Subcutaneous abdominal adipose tissue (tissue), 5 donors: ENCODE results near the gene FXYD2.

Experiments
- H3K27ac ChIP-seq: one replicate; pipeline ENCODE4 v1.7.0; 2013; ENCODE audit warnings: low read depth, mild to moderate bottlenecking, inconsistent platforms, low read length, moderate library complexity
- H3K27me3 ChIP-seq, 5 donors: one replicate each; pipeline ENCODE4 v1.7.0; 2013; ENCODE audit warnings: low read length in 5 of 5, inconsistent platforms in 1 of 5; ENCODE audit not compliant: control insufficient read depth in 5 of 5, insufficient read depth in 4 of 5
- H3K36me3 ChIP-seq, 5 donors: one replicate each; pipeline ENCODE4 v1.7.0; 2013; ENCODE audit warnings: low read length in 5 of 5; ENCODE audit not compliant: control insufficient read depth in 5 of 5, insufficient read depth in 5 of 5
- H3K4me1 ChIP-seq, 5 donors: one replicate each; pipeline ENCODE4 v1.7.0; 2013; ENCODE audit warnings: low read length in 5 of 5, mild to moderate bottlenecking in 3 of 5, moderate library complexity in 1 of 5; ENCODE audit not compliant: control insufficient read depth in 5 of 5, insufficient read depth in 5 of 5
- H3K4me3 ChIP-seq, 5 donors: one replicate each; pipeline ENCODE4 v1.7.0; 2013; ENCODE audit warnings: low read length in 5 of 5, low read depth in 1 of 5
- H3K9ac ChIP-seq, 5 donors: one replicate each; pipeline ENCODE4 v1.7.0; 2013; ENCODE audit warnings: low read length in 5 of 5, mild to moderate bottlenecking in 4 of 5, moderate library complexity in 3 of 5
- H3K9me3 ChIP-seq, 5 donors: one replicate each; pipeline ENCODE4 v1.7.0; 2013; ENCODE audit warnings: low read length in 5 of 5; ENCODE audit not compliant: control insufficient read depth in 5 of 5
- donor health status: healthy.
- donor health status: healthy.
- donor health status: healthy.
- donor health status: healthy.
- donor health status: healthy.

FXYD2 gene

DNA sequence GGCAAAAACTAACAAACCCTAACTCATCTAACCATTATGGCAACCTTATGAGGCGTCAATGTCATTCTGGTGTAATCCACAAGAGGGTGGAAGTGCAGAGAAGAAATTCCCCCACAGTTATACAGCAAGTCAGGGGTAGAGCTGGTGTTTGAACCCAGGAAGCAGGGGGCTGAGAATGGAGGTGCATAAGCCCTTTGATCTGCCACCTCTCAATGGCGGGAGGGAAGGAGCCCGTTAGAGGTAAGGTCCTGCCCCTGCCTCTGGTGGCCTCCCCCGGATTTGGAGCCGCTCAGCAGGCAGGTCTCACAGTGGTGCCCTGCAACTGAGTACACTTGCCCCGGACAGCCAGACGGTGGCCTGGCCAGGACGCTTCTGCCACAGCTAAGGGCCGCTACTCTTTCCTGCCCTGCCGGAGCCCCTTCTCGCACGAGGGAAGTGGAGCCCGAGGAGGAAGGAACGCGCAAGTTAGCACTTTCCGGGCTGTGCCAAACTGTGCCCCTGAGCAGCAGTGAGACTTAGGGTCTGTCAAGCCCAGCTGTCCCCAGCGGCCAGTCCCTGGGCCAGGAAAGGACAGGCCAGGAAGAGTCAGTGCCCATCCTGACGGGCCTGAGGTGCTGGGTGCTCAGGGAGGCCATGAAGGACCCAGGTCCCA is 1.1 kb downstream of the FXYD2 start:
- no peaks in the 10 kb centered on the region for H3K9me3 ChIP-seq
- peaks cover 0 to 20% (median 4%) of the 10 kb centered on the region in 5 donors for H3K27me3 ChIP-seq
- peak overlapping the region; percentile 72 for H3K27ac ChIP-seq
- peaks cover 10 to 51% (median 40%) of the 10 kb centered on the region in 5 donors for H3K4me1 ChIP-seq
- H3K9ac ChIP-seq = peak overlapping the region in 3 of 5 donors; percentile 44 to 56 (median 46)
- H3K4me3 ChIP-seq = no peak overlapping the region
- H3K36me3 ChIP-seq = no peaks in the 10 kb centered on the region

DNA sequence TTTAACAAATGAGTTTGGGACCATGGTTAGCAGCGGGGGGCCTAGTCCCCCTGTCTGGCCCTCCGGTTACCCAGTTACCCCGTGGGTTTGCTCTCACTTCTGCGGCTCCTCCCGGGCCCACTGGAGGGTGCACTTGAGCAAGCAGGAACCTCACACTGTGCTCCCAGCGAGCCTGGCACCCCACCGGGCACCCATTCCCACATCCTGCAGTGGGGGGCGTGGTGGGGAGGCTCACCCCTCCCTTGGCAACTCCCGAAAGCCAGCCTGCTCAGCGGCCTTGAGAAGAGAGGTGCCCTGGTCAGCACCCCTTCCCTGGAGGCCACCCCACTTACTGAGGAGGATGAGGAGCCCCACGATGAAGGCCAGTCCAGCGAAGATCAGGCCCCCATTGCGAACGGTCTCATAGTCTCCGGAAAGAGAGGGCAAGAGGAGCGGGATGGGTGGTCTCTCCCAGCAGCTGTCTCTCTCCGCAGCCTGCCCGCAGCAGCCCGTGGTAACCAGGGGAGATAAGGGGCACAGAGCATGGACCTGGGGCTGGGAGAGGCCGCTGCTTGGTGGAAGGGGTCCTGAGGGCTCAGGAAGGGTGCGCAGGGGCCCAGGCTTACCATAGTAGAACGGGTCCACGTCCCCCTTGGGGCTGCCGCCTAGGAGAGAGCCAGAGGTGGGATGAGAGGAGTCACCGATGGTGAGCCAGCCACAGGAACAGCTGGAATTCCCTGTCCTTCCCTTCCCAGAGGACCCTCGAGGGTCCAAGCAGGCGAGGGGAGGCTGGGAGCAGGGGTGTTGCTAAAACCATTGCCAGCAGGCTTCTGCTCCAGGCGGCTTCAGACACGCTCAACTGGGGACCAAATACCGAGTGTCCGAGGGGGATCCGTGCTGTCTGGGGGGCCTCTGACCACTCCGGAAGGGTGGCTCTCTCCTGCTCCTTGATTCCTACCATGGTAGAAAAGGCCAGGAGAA is 2.2 kb downstream of the FXYD2 start:
- H3K27ac ChIP-seq = no peak overlapping the region
- H3K4me3 ChIP-seq = peak overlapping the region in 1 of 5 donors; percentile 7
- no peak overlapping the region for H3K9ac ChIP-seq
- H3K9me3 ChIP-seq = no peaks in the 10 kb centered on the region
- peaks cover 0 to 17% (median 4%) of the 10 kb centered on the region in 5 donors for H3K27me3 ChIP-seq
- H3K4me1 ChIP-seq = peaks cover 10 to 48% (median 41%) of the 10 kb centered on the region in 5 donors
- H3K36me3 ChIP-seq = no peaks in the 10 kb centered on the region

DNA sequence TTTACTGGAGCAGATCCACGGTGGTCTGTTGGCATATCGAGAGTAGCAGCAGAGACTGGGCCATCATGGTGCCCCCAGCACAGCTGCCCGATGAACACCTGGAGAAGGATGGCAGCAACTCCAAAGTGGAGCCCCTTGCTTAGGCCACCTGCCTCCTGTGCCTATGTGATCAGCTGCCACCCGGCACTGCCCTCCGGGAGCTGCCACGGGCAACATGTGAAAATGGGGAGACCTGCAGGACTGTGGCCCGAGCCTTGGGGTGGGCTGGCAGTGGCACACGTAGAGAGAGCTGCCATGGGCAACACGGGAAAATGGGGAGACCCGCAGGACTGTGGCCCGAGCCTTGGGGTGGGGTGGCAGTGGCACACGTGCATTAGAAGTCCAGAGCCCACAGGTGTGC is 3.1 kb downstream of the FXYD2 start:
- Histone ChIP-seq H3K4me3 (no peak overlapping the region), H3K9ac (no peak overlapping the region), H3K4me1 (peaks cover 10 to 57% (median 49%) of the 10 kb centered on the region in 5 donors), H3K36me3 (no peaks in the 10 kb centered on the region), H3K27ac (no peak overlapping the region), H3K27me3 (peaks cover 0 to 20% (median 4%) of the 10 kb centered on the region in 5 donors), H3K9me3 (no peaks in the 10 kb centered on the region)

DNA sequence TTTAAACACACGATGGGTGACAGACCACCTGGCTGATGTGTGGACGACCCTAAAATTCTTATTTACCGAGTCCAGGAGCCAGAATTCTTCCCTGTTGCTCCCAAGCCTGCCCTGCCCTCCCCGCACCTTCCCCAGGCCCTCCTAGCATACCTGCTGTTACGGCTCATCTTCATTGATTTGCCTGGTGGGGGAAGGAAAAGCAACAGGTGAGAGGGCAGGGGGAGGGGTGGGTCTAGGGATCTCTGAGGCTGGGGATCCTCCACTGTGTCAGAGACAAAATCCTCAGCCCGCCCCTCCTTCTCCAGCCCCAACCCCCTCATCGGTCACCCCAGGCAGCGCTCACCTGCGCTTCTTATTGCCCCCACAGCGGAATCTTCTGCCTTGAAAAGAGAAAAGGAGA is 4.0 kb downstream of the FXYD2 start:
- no peak overlapping the region for H3K9ac ChIP-seq
- no peak overlapping the region for H3K4me3 ChIP-seq
- peaks cover 12 to 60% (median 56%) of the 10 kb centered on the region in 5 donors for H3K4me1 ChIP-seq
- H3K27me3 ChIP-seq = peaks cover 0 to 20% (median 4%) of the 10 kb centered on the region in 5 donors
- no peaks in the 10 kb centered on the region for H3K9me3 ChIP-seq
- H3K36me3 ChIP-seq = no peaks in the 10 kb centered on the region
- no peak overlapping the region for H3K27ac ChIP-seq

DNA sequence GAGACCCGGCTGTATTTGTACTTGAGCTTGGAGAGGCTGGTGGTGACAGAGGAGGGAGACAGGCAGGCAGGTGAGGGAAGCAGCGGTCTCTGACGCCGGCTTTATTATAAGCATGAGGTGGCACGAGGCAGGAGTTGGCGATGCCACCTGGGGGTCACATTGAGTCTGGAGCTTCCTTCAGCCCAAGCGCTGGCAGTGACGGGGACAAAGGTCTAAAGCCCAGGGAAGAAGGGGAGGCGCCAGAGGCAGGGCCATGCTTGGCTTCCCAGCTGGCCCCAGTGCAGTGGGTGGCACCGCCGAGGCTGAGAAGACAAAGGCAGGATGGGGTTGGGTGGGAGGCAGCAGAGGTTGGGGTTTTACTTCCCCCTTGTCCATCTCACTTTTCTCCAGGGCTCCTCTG is 4.5 kb downstream of the FXYD2 start:
- Histone ChIP-seq H3K4me1 (peaks cover 12 to 60% (median 55%) of the 10 kb centered on the region in 5 donors), H3K4me3 (no peak overlapping the region), H3K9me3 (no peaks in the 10 kb centered on the region), H3K27ac (no peak overlapping the region), H3K9ac (no peak overlapping the region), H3K36me3 (no peaks in the 10 kb centered on the region), H3K27me3 (peaks cover 0 to 20% (median 3%) of the 10 kb centered on the region in 5 donors)

DNA sequence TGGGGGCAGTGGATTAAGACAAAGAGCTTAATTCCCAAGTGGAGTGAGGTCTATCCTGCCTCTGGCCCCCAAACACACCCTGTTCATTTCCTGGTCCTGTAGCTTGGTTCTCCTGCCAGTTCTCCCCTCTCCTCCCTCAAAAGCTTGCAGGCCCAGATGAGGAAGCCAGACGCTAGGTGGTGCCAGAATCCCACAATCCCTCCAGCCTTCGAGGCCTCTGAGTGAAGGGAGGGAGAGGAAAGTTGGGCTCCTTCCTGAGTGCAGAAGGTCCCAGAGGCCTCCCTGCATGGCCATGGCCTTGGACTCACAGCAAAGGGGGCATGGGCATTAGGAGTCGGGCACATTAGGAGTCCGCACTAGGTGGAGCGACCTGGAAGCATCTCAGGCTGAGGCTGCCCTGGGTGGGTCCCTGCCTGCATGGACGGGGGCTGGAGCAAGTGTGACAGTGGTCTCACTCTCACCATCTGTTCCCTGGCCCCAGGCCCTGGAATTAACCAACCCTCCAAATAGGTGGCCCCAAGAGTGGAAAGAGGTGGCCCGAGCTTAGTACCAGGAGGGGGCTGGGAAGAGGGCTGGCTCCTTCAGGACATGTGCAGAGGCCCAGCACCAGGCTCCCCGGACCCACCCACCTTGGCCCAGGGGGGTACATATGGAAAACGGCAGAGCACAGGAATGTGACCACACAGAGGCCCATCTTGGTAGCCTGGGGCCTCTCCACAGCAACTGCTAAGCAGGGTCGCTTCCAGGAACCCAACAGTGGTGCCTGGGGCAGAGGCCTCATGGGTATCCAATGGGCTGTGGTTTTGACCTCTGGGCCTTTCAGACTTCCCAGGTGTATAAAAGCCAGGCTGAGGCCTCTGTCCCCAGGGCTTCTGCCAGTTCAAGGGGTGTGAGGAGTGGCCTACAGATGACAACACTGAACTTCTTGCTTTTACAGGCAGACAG is 5.2 kb downstream of the FXYD2 start:
- no peak overlapping the region for H3K4me3 ChIP-seq
- no peaks in the 10 kb centered on the region for H3K9me3 ChIP-seq
- H3K9ac ChIP-seq = no peak overlapping the region
- H3K4me1 ChIP-seq = peaks cover 6 to 60% (median 55%) of the 10 kb centered on the region in 5 donors
- no peaks in the 10 kb centered on the region for H3K36me3 ChIP-seq
- H3K27me3 ChIP-seq = peaks cover 0 to 16% (median 0%) of the 10 kb centered on the region in 5 donors
- peak overlapping the region; percentile 39 for H3K27ac ChIP-seq

DNA sequence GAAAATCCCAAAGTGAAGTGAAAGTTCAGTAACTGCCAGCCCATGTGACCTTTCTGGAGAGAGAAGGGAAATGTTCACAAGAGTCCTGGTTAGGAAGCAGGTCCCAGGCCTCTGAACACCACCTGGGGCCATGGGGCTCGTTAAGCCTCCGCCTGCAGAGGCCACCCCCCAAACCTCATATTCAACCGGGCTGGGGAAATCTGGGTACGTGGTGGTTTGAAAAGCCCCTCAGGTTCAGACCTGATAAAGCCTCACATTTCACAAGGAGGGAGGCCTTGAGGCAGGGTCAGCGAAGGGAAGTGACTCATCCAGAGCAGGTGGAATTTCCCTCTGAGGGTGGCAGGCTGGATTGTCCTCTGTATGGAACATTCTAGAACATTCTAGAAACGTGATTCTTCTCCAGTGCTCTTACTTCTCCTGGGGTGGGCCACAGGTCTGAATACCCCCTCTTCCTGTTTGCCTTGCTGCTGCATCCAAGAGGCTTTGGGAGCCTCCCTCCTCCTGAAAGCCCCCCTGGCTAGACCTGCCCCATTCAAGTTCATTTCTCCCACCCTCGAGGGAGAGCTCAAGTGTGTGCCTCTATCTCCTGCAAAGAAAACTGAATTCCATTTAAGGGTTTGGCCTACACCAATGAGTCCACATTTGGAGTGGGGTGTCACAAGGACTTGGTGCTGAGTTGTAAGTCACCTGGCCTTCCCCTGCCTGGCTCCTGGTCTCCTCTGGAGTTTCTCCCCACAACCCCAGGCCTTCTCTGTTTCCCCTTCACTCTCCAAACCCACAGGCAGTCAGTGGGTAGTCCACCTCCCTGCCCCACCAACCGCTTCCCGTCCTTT is 6.3 kb downstream of the FXYD2 start:
- no peak overlapping the region for H3K4me3 ChIP-seq
- no peaks in the 10 kb centered on the region for H3K9me3 ChIP-seq
- peaks cover 0 to 18% (median 0%) of the 10 kb centered on the region in 5 donors for H3K27me3 ChIP-seq
- no peaks in the 10 kb centered on the region for H3K36me3 ChIP-seq
- H3K27ac ChIP-seq = peak overlapping the region; percentile 39
- H3K4me1 ChIP-seq = peaks cover 0 to 51% (median 47%) of the 10 kb centered on the region in 5 donors
- H3K9ac ChIP-seq = no peak overlapping the region

DNA sequence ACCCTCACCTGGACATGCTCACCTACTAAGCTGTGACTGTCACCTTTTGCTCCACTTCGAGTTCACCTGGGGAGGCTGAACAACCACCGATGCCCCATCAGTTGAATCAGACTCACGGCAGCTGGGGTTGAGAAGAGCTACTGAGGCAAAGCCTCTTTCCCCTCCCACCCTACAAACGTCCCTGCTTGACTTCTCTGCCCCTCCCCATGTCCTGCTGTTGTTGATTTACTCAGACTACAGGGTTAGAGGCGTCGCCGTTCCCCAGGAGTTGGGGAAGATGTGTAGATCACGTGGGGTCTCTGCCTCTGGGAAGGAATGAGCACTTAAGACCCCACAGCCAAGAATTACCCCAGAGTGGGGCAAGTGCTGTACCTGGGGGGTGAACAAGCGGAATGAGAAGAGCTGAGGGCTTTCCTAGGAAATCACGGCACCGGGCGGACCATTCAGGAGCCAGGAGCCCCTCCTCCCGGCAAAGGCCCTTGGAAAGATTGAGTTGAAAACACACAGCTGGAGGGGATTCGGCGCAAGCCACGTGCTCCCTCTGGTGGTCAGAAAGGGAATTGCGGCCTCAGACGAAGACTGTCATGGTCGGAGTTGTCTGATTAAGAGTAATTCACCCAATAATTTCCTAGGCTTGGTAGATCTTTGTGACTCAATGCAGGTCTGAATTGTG is 7.0 kb downstream of the FXYD2 start:
- peak overlapping the region in 3 of 5 donors; percentile 22 to 39 (median 38) for H3K4me3 ChIP-seq
- peak overlapping the region; percentile 39 for H3K27ac ChIP-seq

More for the DNA sequence above, 7.0 kb downstream of the FXYD2 start:
- Histone ChIP-seq H3K36me3 (no peaks in the 10 kb centered on the region), H3K9me3 (no peaks in the 10 kb centered on the region), H3K27me3 (peaks cover 0 to 18% (median 0%) of the 10 kb centered on the region in 5 donors), H3K9ac (peak overlapping the region in 2 of 5 donors; percentile 1 to 41), H3K4me1 (peaks cover 0 to 43% (median 39%) of the 10 kb centered on the region in 5 donors)
